ENCODE measurements around the gene AVPR2.

AVPR2 gene

GRCh38 chrX:153921511-153922446 lies 17.3 kb downstream of the AVPR2 start:
- no peak for TF ChIP-seq EGR1 (IDR thresholded peaks at IDR 0.05)

GRCh38 chrX:153922932-153923857 lies 18.7 kb downstream of the AVPR2 start:
- TF ChIP-seq RAD21 (IDR thresholded peaks at IDR 0.05; ENCODE audit: low read depth) (peak; percentile 35; the same call in 1 of the 2 replicates), NFIC (IDR thresholded peaks at IDR 0.05) (peak; percentile 59), CREB1 (IDR thresholded peaks at IDR 0.05; ENCODE audit: low read depth) (no peak), FOXM1 (IDR thresholded peaks at IDR 0.05; ENCODE audit: borderline replicate concordance, low read depth) (no peak), YY1 (IDR thresholded peaks at IDR 0.05; ENCODE audit: low read depth) (no peak)

DNA sequence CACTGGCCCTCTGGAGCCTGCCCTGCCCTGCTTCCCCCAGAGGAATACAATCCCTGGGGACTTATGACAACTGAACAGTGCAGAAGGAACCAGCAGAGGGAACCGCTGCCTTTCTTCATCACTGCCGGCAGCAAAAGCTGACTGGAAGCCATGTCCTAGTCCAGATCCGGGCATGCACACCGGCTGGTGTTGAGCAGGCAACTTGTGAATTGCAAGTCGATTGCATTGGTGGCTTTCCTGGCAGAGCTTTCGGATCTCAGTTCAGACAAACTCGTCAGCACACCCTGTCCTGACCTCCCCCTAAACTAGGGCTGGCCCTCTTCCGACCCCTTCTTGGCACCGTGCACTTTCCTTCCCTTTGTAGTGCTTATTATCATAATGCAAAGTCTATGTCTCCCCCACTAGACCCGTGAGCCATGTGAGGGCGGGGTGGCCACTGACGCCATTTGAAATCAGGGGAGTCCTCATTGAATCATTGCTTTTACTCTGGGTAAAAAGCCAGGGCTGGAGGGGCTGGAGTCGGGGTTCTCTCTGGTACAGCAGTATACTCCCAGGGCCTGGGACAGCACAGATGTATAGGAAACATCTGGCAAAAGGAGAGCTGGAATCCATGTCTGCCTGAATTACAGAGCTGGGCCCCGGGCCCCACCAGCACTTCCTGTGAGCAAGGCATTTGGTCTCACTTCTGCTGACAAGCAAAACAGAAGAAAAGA lies 19.8 kb downstream of the AVPR2 start:
- TF ChIP-seq NFIC (IDR thresholded peaks at IDR 0.05) (no peak), RAD21 (IDR thresholded peaks at IDR 0.05; ENCODE audit: low read depth) (peak; percentile 25)

DNA sequence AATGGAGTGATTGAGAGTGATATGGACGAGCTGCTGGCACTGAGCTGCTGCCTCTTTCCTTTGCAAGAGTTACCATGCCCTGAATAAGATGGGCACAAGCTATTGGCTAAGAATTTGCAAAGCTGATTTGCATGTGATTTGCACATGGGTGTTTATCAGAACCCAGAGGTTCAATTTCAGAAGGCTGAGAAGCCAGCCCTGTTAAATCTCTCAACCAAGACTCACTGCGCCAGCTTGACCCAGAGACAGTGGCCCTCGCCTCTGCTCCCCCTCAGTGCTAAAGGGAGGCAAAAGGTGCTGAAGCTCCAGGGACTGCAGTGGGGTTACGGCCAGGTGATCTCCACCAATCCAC lies 20.9 kb downstream of the AVPR2 start:
- TF ChIP-seq TAF1 (IDR thresholded peaks at IDR 0.05; ENCODE audit: low read depth), result no peak
- TF ChIP-seq EGR1 (IDR thresholded peaks at IDR 0.05), result no peak
- TF ChIP-seq, protein P1, sequence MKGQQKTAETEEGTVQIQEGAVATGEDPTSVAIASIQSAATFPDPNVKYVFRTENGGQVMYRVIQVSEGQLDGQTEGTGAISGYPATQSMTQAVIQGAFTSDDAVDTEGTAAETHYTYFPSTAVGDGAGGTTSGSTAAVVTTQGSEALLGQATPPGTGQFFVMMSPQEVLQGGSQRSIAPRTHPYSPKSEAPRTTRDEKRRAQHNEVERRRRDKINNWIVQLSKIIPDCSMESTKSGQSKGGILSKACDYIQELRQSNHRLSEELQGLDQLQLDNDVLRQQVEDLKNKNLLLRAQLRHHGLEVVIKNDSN (IDR thresholded peaks at IDR 0.05), result no peak
- no peak for TF ChIP-seq EP300 (IDR thresholded peaks at IDR 0.05; ENCODE audit: borderline replicate concordance)
- no peak for TF ChIP-seq CREB1 (IDR thresholded peaks at IDR 0.05; ENCODE audit: low read depth)
- no peak for TF ChIP-seq FOXM1 (IDR thresholded peaks at IDR 0.05; ENCODE audit: borderline replicate concordance, low read depth)

- no peak for TF ChIP-seq YY1 (IDR thresholded peaks at IDR 0.05; ENCODE audit: low read depth)
- no peak for TF ChIP-seq EGR1 (IDR thresholded peaks at IDR 0.05)
- TF ChIP-seq ZBTB7A (IDR thresholded peaks at IDR 0.05; ENCODE audit: low read depth), result no peak
- TF ChIP-seq TEAD4 (IDR thresholded peaks at IDR 0.05), result no peak
- no peak for TF ChIP-seq REST (IDR thresholded peaks at IDR 0.05; ENCODE audit: low read depth)
- no peak for TF ChIP-seq TCF12 (IDR thresholded peaks at IDR 0.05; ENCODE audit: low read depth)
- TF ChIP-seq, protein P1 (IDR thresholded peaks at IDR 0.05), result no peak
- TF ChIP-seq MAX (IDR thresholded peaks at IDR 0.05), result no peak
- no peak for TF ChIP-seq CEBPB (IDR thresholded peaks at IDR 0.05)
- TF ChIP-seq TAF1 (IDR thresholded peaks at IDR 0.05; ENCODE audit: low read depth), result no peak
- TF ChIP-seq EP300 (IDR thresholded peaks at IDR 0.05; ENCODE audit: borderline replicate concordance), result no peak
- TF ChIP-seq FOXM1 (IDR thresholded peaks at IDR 0.05; ENCODE audit: borderline replicate concordance, low read depth), result no peak
- TF ChIP-seq RAD21 (IDR thresholded peaks at IDR 0.05; ENCODE audit: low read depth), result no peak
- no peak for TF ChIP-seq NFIC (IDR thresholded peaks at IDR 0.05)
- TF ChIP-seq CREB1 (IDR thresholded peaks at IDR 0.05; ENCODE audit: low read depth), result no peak
Measured at GRCh38 chrX:153925739-153926551, 21.5 kb downstream of the AVPR2 start, which contains the start of gene ARHGAP4. TSS of gene ARHGAP4 (minus strand) at chrX:153926264. CDS start at chrX:153926202, 62 bp downstream.

DNA sequence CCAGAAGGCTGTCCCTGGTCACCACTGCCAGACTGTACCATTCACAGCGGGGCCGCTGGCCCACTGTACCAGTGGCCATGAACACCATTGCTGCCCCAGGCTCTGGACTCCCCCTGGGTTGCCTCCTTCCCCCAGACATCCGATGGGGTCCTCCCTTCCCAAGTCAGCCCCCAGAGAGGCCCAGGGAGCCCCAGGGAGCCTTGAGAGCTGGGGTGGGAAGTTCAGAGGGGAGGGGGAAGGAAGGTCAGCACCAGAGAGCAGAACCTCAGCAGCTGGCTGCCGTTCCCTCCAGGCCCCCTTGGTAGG lies 22.0 kb downstream of the AVPR2 start:
- TF ChIP-seq EGR1 (IDR thresholded peaks at IDR 0.05) (no peak), MAX (IDR thresholded peaks at IDR 0.05) (no peak), ZBTB7A (IDR thresholded peaks at IDR 0.05; ENCODE audit: low read depth) (no peak)

Measured in Ishikawa (cell line).